Fibroblast of lung (primary cell): ENCODE results near the gene CNNM3.

Experiments
- EZH2 ChIP-seq: IDR thresholded peaks from 2 replicates; pipeline ENCODE4 v1.5.1; 2012; ENCODE audit warnings: low read length, control low read depth, mild to moderate bottlenecking; ENCODE audit errors: missing control alignments
- TF ChIP-seq, protein P1 (sequence below), 2 donors: IDR thresholded peaks in 1 of 2; conservative IDR thresholded peaks in 1 of 2; 1 replicate in 1 of 2; 2 replicates in 1 of 2; pipeline ENCODE4 v1.5.1; 2011 to 2012; ENCODE audit warnings: low read length in 2 of 2, control low read depth in 1 of 2, inconsistent platforms in 1 of 2, low read depth in 1 of 2, mild to moderate bottlenecking in 1 of 2

DNA sequence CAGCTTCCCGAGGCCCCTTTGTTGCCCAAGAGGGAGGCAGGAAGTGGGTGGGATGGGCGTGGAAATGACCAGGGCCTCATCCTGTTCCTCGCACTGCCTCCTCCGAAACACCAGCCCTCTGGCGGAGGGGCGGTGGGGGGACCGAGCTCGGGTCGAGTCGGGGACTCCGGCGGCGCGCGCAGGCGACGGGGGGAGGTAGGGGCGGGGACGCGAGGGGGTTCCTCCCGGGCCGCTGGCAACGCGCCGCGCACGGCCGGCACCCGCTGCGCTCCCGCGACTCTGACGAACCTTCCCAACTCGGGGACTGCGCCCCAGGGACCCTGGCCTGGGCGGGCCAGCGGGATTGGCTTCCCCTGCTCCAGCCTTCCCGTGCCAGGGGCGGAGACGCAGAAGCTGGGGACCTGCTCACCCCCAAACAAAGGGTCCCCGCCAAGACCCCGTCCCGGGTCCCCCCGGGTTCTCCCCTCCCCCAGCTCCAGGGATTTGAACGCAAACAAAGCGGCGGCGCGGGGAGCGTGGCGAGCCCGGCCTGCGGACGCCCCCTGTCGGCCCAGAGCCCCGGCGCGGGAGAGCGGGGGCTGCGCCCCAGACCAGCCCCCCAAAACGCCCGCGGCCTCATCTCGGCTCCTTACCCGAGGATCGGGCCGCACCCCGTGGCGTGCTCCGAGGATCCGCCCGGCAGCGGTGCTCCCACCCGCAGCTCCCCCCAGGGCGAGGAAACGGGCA is 52.6 kb downstream of the CNNM3 start:
- TF ChIP-seq, protein P1, sequence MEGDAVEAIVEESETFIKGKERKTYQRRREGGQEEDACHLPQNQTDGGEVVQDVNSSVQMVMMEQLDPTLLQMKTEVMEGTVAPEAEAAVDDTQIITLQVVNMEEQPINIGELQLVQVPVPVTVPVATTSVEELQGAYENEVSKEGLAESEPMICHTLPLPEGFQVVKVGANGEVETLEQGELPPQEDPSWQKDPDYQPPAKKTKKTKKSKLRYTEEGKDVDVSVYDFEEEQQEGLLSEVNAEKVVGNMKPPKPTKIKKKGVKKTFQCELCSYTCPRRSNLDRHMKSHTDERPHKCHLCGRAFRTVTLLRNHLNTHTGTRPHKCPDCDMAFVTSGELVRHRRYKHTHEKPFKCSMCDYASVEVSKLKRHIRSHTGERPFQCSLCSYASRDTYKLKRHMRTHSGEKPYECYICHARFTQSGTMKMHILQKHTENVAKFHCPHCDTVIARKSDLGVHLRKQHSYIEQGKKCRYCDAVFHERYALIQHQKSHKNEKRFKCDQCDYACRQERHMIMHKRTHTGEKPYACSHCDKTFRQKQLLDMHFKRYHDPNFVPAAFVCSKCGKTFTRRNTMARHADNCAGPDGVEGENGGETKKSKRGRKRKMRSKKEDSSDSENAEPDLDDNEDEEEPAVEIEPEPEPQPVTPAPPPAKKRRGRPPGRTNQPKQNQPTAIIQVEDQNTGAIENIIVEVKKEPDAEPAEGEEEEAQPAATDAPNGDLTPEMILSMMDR (conservative IDR thresholded peaks at IDR 0.05 in 1 of 2, IDR thresholded peaks at IDR 0.05 in 1 of 2; ENCODE audit: low read depth in 1 of 2, low read length in 2 of 2), result peak; percentile 41 to 59
- TF ChIP-seq EZH2, result no peak
